BE2C (cell line): Measurements from ENCODE around the gene KCNJ5.

Source experiments
- DNase-seq: peaks from one replicate; pipeline ENCODE4 v3.0.0-alpha.2; 2020
- H3K27me3 ChIP-seq: fragments of 250-450 bp; sonication (Bioruptor Pico); 2 replicates; pipeline ENCODE4 v1.5.1; 2020; ENCODE audit warnings: mild to moderate bottlenecking
- H3K36me3 ChIP-seq: fragments of 250-450 bp; sonication (Bioruptor Pico); 2 replicates; pipeline ENCODE4 v1.5.1; 2020; ENCODE audit warnings: mild to moderate bottlenecking
- H3K4me1 ChIP-seq: fragments of 250-450 bp; sonication (Bioruptor Pico); 2 replicates; pipeline ENCODE4 v1.5.1; 2020
- H3K4me3 ChIP-seq: 2 replicates; pipeline ENCODE4 v1.5.1; 2011; ENCODE audit warnings: low read depth, low read length
- H3K9me3 ChIP-seq: fragments of 250-450 bp; sonication (Bioruptor Pico); 2 replicates; pipeline ENCODE4 v1.5.1; 2020
- CTCF ChIP-seq: IDR thresholded peaks from 2 replicates; pipeline ENCODE4 v1.5.1; 2012; ENCODE audit warnings: mild to moderate bottlenecking, low read depth, low read length

The KCNJ5 gene

DNA sequence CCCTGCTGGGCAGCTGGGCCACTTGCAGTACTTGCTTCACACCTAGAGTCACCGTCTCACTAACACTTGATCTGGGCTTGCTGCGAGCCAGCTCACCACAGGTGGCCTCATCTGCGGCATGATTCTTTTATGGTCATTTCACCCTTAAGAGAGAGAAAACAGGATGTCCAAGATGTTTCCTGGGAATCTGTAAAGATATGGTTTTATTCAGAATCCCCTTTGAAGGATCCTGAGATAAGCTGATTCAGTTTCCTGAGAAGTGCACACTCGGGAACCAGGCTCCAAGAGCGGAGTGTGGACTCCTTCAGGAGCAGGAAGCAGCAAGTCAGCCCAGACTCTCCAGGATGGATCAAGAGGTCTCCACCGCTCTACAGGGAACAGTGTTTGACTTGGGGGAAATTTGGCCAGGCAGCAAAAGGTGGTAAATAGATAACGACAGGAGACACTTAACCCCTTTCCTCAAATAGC lies 73.3 kb downstream of the KCNJ5 start:
- Histone ChIP-seq H3K36me3 (no peaks in the 10 kb centered on the region), H3K4me1 (no peaks in the 10 kb centered on the region), H3K4me3 (no peak overlapping the region), H3K27me3 (peaks cover 9% of the 10 kb centered on the region), H3K9me3 (no peaks in the 10 kb centered on the region)
- no peak for TF ChIP-seq CTCF
- DNase-seq: no peak

DNA sequence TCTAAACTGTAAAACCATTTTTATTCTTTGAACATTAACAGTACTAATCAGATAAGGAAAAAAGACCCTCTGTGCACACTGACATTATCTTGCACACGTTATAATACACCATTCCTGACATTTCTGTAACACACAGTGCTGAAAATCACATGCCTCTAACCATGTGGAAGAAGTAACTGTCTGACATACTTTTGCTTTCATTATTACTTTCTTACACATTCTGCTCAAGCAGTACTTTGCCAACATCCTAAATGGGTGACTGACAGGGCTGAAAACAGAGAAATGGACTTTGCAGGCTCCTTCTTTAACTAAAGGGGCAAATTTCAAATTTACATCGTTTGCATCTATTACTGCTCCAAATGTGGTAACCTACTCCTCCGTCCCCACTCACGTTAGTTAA lies 74.3 kb downstream of the KCNJ5 start:
- DNase-seq: no peak
- Histone ChIP-seq H3K27me3 (peaks cover 9% of the 10 kb centered on the region), H3K9me3 (no peaks in the 10 kb centered on the region), H3K4me3 (no peak overlapping the region), H3K36me3 (no peaks in the 10 kb centered on the region), H3K4me1 (no peaks in the 10 kb centered on the region)
- no peak for TF ChIP-seq CTCF

DNA sequence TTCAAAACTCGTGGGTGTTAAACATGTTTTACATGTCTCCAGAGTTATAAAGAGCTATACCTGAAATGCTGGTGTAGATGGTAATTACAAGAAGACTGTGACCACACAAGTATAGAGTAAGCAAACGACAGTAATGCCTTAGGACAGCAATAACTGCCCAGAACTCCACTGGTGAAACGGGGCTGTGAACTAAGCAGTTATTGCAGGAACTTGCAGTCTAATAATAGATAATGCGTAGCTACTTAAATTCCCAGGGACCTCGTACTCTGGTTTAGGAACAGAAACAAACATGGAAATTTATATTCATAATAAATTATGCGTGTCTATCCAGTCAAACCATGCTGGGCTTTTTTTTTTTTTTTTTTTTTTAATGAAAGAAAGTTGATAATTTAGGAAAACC lies 76.4 kb downstream of the KCNJ5 start:
- H3K9me3 ChIP-seq: no peaks in the 10 kb centered on the region
- H3K27me3 ChIP-seq: peaks cover under 1% of the 10 kb centered on the region; the same call in 1 of the 2 replicates
- TF ChIP-seq CTCF: no peak
- no peak overlapping the region for H3K4me3 ChIP-seq
- no peak for DNase-seq
- H3K36me3 ChIP-seq: no peaks in the 10 kb centered on the region
- H3K4me1 ChIP-seq: no peaks in the 10 kb centered on the region

- no peaks in the 10 kb centered on the region for H3K36me3 ChIP-seq
- no peaks in the 10 kb centered on the region for H3K4me1 ChIP-seq
- no peak for DNase-seq
- H3K4me3 ChIP-seq: no peak overlapping the region
- H3K27me3 ChIP-seq: no peaks in the 10 kb centered on the region; the same call in 1 of the 2 replicates
- H3K9me3 ChIP-seq: no peaks in the 10 kb centered on the region
- TF ChIP-seq CTCF: no peak
These were observed 77.8 kb downstream of the KCNJ5 start for GRCh38 chr11:128968916-128969315.
